K562 (cell line): ENCODE results near the gene LMO3. TPM values are rescaled to one million over a fixed set of nuclear protein-coding genes. Genes with fewer than 3 reads are reported as not detected.

ENCODE experiments used
- CHD7 ChIP-seq: fragments of 200-600 bp; sonication (generic); IDR thresholded peaks from one replicate; pipeline ENCODE4 v1.6.1; 2012; ENCODE audit warnings: mild to moderate bottlenecking, low read depth, low read length, inconsistent platforms
- ELF4 ChIP-seq: fragments of 450-650 bp; formaldehyde crosslinking; IDR thresholded peaks from 2 replicates; pipeline ENCODE4 v1.4.0; 2022; ENCODE audit warnings: missing genetic modification characterization
- HDGF ChIP-seq: fragments of 450-650 bp; IDR thresholded peaks from 2 replicates; pipeline ENCODE4 v1.6.1; 2016
- PBX2 ChIP-seq, 2 experiments: IDR thresholded peaks in 1 of 2; conservative IDR thresholded peaks in 1 of 2; 2 replicates each; pipeline ENCODE4 v1.6.1; 2016; ENCODE audit warnings: low read depth in 2 of 2, mild to moderate bottlenecking in 1 of 2, missing compliant biosample characterization in 1 of 2, missing genetic modification characterization in 1 of 2, moderate library complexity in 1 of 2
- ZNF444 ChIP-seq: fragments of 250-450 bp; sonication (Bioruptor Pico); IDR thresholded peaks from 2 replicates; pipeline ENCODE4 v1.4.0; 2020; ENCODE audit warnings: mild to moderate bottlenecking, moderate library complexity
- polyA plus RNA-seq, 8 experiments: library from polyadenylated mRNA; depleted of rRNA in 4 of 8; stranded (reverse) in 5 of 8; unstranded in 3 of 8; fragments of >200 nt; fragmentation: Nextera tagmentation in 2 of 8; fragmentation: Illumina TruSeq in 1 of 8; extraction: Ambion mirVana in 2 of 8; extraction: Trizol in 1 of 8; gene quantifications; 2 replicates each; pipeline versions ENCODE4 v1.2.1 to v1.2.3, GENCODE V29; 2011 to 2014; ENCODE audit warnings: inconsistent platforms in 1 of 8, missing spikeins in 1 of 8
- total RNA-seq, 7 experiments: library from RNA; depleted of rRNA in 6 of 7; stranded (reverse); fragments of >200 nt in 6 of 7; fragmentation: Illumina TruSeq in 2 of 7; extraction: Trizol in 2 of 7; gene quantifications; 2 replicates each; pipeline versions ENCODE4 v1.2.1 to v1.2.3, GENCODE V29; 2011 to 2021; ENCODE audit warnings: low replicate concordance in 1 of 7

LMO3 gene
- total and polyA plus RNA-seq, 9 of the 15 experiments (the other 6 are each of a cell fraction or from before 2014, with no cell fraction given), result 0.04 to 0.40 (median 0.05) TPM; not detected in 6

GRCh38 chr12:16579041-16579440 lies 26.9 kb downstream of the LMO3 start (continued):
- TF ChIP-seq CHD7 (no peak), PBX2 (CRISPR knock-in tag; IDR thresholded peaks at IDR 0.05; ENCODE audit: low read depth) (no peak), PBX2 (tag; conservative IDR thresholded peaks at IDR 0.05; ENCODE audit: low read depth) (no peak), HDGF (no peak), ELF4 (CRISPR knock-in tag) (no peak), ZNF444 (CRISPR knock-in tag) (no peak)
- TF ChIP-seq, all 486 proteins: peak for 0
